ENCODE data around the gene FAM110D.

Gene FAM110D

GRCh38 chr1:26130695-26131094 lies 28.2 kb upstream of the FAM110D start:
- no peak for ATAC-seq

GRCh38 chr1:26132128-26132833 lies 26.6 kb upstream of the FAM110D start:
- no peak for ATAC-seq

- ATAC-seq, result no peak
Observed at GRCh38 chr1:26132834-26133167, 26.1 kb upstream of the FAM110D start.

GRCh38 chr1:26134466-26134865 lies 24.4 kb upstream of the FAM110D start:
- ATAC-seq, result no peak

GRCh38 chr1:26138974-26139558 lies 19.8 kb upstream of the FAM110D start:
- peak in 1 of 2 donors; percentile 30 for ATAC-seq

DNA sequence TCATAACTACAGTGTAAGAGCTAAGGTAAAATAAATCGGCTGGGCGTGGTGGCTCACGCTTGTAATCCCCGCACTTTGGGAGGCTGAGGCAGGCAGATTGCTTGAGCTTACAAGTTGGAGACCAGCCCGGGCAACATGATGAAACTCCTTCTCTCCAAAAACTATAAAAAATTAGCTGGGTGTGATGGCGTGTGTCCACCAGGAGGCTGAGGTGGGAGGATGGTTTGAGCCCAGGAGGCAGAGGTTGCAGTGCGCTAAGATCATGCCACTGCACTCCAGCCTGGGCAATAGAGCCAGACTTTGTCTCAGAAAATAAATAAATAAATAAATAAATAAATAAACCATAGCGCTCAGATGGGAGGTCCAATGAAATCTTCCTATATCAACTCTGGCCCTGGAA lies 16.7 kb upstream of the FAM110D start:
- ATAC-seq, result no peak

GRCh38 chr1:26145041-26145959 lies 13.6 kb upstream of the FAM110D start:
- ATAC-seq, result peak; percentile 67 to 92

DNA sequence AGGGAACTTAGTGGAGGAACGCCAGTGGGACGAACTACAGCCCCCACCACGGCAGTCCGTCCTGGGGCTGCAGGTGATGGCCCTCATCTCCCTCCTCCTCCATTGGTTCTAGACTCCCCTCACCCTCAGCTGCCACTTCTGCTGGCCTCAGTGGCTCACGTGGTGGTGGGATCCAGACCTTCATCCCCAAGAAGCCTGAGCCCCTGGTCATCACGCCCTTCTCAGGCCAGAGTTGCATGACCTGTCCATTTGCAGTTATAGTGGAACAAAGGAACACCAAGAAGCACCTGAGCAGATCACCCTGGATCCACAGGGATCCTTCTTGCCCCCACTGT lies 13.0 kb upstream of the FAM110D start:
- no peak for ATAC-seq

GRCh38 chr1:26148887-26149286 lies 10.0 kb upstream of the FAM110D start:
- no peak for ATAC-seq

- no peak for ATAC-seq
Observed at GRCh38 chr1:26153966-26154532, 4.8 kb upstream of the FAM110D start.

DNA sequence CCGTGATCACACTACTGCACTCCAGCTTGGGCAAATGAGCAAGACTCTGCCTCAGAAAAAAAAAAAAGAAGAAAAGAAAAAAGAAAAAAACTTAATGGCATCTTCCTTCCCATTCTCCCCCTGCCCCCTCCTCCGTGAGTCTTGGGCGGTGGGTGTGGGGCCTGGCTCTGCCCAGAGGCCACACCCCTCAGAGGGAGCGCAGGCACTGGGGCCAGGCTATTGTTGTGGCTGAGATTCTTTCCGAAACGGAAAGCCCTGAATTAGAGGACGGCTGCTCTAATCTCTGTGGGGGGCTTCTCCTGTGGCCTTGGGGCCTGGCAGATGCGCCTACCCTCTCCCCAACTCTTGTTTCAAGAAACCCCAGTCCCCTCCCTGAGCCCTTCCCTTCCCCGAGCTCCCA lies 4.1 kb upstream of the FAM110D start:
- no peak for ATAC-seq

DNA sequence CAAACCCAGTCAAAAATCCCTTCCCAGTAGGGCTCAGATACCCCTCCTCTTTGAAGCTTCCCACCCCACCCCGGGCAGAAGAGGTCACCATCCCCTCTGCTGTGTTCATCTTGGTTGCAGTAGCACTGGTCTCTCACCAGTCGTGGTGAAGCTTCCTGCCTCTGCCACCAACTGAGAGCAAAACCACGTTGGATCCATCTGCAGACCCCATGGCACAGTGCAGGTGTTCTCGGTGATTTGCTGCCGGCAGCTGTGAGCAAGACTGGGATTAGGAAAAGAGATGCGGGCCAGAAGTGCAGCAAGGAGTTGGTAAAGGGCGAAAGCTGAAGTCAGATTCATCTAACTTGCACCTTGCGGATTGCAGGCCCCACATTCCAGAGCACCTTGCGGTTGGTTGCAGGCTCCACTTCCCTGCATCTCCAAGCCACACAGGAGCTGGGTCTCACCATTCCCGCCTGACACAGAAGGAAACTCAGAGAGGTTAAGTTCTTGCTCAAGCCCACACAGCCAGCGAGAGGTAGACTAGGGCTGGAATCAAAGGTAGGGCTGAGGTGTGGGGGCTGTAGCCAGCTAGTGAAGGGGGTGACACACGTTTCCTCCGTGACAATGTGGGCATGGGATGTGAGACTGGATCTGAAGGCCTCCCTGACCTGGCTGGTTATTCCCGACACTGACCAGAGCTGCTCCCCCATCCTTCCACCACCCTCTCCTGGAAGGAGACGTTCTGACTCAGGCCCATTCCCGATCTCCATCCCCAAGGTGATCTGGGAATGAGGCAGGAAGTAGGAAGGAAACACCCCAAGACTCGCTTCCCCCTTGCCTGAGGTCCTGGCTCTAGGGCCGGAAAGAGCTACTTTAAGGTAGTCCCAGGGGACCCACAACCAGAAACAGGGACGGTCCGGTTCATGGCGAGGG lies 3.3 kb upstream of the FAM110D start:
- ATAC-seq, result no peak

DNA sequence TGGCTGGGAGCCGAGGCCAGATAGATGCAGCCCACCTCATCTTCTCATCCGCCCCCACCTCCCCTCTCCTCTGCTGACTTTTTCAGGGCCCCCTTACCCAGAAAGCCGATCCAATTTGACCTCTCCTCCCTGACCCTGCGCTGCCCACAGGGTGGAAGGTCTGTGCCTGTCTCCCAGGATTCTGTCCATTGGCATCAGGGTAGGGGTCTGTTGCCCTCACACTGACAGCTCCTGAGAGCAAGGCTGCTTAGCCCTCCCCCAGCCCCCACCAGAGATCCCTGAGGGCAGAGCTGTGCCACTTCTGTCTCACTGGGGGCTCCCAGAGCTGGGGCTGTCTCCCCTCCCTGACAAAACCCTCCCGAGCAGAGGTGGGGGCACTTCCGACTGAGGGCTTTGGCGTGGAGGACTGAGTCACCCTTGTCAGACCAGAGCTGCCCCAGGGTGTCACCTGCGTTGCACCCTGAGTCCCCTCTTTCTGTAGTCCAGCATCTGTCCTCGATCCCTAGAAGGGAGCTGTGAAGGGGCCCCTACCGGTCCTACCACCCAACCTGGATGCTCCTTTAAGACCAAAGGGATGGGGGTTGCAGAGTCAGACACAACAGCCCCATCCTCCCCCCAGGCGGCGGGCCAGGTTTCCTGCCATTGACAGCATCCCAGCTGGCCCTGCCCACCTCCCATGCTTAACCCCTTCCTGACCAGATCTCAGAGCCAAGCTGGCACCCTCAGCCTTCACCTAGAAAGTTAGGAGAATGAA lies 2.4 kb upstream of the FAM110D start:
- no peak for ATAC-seq

GRCh38 chr1:26158271-26158907 lies 490 bp upstream of the FAM110D start:
- no peak for ATAC-seq

DNA sequence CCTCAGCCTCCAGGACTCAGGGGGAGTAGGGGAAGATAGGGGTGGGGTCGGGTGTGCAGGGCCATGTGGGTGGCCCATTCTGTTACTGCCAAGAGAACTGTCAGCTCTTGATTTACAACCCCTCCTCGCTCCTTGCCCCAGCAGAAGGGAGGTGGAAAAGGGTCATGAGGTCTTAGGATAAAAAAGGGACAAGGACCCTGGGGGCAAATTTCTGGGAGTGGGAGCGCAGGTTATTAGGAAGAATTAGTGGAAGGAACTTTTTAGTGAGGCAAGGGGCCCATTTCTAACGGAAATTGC lies 812 bp downstream of the FAM110D start:
- no peak for ATAC-seq

DNA sequence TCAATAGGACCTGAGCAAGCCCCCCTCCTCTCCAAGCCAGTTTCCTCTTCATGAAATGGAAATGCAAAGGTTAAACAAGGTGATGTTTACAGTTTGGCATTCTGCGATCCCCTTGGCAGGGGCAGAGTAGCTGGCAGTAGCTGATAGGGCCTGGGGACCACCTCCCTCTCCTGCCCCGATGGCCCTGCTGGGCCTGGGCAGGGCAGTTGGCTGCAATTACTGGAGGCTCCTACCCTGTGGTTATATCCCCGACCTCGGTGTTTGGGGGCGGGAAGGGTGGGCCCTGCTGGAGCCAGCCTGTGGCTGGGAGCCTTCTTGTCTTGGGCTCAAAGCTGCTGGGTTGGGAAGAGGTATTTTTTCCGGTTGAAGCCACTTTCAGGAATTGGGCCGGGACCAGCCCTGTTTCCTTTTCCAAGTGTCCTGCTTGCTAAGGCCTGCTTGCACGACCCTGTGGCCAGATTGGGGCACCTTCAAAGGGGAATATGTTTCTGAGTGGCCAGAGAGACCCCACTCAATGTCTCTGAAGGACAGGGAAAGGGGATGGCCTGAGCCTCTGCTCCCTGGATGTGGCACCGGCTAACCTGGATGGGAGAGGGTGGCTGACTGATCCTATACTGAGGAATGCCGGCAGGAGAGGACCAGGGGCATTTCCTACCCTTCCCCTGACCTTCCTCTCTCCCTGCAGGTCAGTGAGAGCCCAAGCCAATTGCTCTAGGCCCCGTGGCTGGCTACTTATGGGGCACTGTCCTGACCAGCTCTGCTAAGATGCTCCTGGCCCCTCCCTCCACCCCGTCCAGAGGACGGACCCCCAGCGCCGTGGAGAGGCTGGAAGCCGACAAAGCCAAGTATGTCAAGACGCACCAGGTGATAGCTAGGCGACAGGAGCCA lies 1.9 kb downstream of the FAM110D start:
- no peak for ATAC-seq

- ATAC-seq, result peak; percentile 52 to 57
Observed at GRCh38 chr1:26161415-26162219, 2.7 kb downstream of the FAM110D start.

- no peak for ATAC-seq
Observed at GRCh38 chr1:26162220-26162709, 3.4 kb downstream of the FAM110D start.

DNA sequence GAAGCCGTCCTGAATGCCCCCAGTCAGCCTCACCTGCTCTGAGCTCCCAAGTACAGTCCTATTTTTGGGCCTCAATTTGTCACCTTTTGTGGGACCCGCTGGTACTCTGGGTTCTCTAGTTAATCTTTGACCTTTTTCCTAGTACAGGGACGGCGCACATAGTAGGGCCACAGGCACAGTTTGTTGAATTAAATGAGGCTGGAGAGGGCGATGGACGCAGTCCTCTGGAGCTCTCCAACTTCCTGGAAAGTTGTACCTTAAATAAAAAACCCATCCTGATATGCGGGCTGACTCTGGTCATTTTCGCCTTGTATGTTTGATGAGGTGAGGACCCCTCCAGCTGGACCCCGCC lies 4.8 kb downstream of the FAM110D start:
- ATAC-seq, result no peak
